GM04503 (cell line): ENCODE results near the gene HMGXB3.

ENCODE experiments used
- DNase-seq: peaks from one replicate; pipeline ENCODE4 v3.0.0-alpha.2; 2012; ENCODE audit warnings: low read depth

Gene HMGXB3

DNA sequence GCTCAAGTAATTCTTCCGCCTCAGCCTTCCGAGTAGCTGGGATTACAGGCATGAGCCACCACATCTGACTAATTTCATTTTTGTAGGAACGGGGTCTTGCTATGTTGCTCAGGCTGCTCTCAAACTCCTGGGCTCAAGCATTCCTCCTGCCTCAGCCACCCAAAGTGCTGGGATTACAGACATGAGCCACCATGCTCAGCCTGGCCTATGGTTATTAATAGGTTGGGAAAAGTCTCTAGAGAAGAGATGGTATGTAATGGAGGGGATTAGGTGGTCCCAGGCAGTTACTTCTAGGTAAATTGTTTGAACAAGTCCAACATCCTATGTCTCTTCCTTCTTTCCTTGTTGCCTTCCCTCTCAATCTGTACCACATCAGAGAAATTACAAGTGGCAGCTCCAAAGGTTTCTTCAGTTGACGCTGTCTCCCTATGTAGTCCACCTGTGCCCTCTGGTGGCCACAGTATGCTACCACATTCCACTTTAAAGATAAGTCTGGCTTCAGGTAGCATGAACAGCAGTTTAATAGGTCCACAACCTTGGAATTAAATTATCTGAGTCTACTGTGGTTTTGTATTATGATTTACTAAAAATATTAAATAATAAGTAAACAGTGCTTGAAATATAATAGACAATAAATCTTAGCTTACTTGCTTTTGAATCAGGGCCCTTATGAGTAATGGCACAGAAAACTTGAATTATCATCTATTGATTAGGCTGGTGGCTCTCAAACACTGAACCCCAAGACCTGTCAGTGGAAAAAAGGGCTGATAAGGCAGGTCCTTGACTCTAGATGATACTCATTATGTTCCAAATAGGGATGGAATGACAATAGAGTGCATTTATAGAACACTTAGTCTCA is 9.8 kb upstream of the HMGXB3 start:
- DNase-seq: no peak

DNA sequence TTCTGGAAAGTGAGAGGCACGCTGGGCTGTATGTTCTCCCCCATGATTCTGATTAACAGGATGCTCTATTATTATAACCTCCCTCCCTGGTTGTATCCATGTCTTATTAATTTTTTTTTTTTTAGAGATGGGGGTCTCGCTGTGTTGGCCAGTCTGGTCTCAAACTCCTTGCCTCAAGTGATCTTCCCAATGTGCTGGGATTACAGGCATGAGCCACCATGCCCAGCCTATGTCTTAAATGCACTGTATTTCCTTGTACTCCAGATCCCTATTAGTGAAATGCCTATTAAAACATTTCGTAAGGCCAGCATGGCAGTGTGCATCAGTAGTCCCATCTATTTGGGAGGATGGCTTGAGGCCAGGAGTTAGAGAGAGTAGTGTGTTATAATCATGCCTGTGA is 7.1 kb upstream of the HMGXB3 start:
- no peak for DNase-seq

DNA sequence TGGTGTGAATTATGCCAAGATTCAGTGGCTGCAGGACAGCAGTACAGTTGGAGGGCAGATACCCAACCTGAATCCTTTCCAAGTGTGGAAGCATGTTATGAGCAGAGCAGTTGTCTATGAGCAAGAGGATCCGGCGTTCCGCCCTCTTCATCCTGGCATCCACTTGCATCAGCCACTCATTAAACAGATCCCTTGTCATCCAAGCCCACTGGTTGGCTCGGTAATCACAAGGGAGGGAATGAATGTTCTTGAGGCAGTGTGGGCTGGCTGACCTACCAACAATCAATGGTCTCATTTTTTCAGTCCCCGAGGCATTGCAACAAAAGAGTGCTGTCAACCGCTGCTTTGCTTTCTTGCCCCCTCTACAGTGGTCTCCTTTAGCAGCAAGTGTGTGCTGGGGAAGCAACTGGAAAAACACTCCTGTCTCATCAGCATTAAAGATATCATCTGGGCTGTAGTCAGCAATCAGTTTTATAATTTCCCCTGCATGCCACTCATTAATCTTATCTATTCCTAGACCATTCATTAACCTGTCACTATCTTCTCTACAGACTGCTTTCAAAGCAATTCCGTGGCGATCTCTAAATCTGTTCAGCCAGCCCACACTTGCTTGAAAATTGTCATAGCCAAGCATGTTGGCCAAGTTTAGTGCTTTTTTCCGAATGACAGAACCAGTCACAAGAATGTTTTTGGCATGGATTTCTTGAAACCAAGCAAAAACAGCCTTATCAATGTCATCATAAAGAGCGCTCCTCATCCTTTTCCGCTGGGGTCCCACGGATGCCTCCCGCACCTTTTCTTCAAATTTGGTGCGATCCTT is 4.9 kb upstream of the HMGXB3 start:
- no peak for DNase-seq

DNA sequence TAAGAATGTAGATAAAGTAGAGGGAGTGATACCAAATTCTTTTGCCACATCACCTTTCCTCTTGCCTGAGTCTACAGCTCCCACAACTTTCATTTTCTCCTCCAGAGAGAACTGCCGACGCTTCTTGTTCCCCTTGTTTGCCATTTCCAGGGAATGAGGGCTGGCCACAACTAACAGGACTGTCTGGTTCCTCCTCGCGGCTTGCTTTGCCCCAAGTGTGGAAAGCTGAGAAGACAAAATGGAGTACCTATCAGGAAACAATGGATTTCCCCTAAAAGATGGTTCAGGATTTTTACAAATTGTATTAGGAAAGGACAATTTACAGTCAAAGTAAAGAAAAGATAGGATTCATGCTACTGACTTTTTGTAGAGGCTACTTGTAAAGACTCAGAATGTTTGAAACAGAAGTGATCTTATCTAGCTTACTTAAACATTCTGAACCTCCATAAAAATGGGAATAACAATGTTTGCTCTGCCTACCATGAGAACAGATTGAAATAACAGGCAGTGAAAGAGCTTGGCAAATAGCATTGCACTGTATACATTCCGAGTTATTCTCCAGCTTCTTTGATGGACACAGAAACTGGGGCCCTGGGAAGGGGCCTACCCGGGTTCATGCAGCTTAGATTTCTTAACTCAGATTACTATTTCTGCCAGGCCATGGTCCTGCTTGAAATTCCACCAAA is 4.2 kb upstream of the HMGXB3 start:
- no peak for DNase-seq

DNA sequence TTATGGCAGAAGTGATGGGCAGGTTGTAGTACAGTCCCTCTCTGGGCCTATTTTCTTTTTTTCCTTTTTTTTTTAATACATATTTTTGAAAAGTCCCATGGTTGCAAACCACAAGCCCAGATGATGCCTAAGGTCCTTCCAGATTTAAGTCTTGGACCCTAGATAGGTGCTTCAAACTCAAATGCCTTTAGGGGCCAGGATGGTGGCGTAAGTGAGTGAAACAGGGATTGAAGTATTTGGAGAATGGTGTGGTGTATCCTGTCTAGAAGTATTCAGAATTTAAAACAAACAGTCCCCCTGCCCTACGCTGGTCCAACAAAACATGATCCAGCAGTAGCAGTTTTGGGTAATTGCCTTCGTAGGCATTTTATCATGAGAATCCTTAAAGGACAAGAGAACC is 2.3 kb upstream of the HMGXB3 start:
- no peak for DNase-seq

DNA sequence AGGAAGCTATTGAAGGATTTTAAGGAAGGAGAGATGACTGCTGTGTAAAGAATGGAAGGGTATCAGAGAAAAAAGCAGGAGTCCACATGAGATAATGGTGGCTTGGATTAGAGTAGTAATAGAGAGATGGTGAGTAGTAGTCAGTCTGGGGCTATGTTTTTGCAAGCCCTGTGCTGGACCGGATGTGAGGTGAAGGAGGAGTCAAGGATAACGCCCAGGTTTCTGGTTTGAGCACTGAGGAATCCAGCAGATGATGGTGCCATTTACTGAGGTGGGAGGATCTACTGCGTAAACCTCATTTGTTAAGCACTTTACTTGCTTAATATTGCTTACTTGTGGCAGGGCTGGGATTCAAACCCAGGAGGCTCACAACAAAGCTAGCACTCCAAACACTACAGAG is 1.2 kb upstream of the HMGXB3 start:
- DNase-seq: no peak

DNA sequence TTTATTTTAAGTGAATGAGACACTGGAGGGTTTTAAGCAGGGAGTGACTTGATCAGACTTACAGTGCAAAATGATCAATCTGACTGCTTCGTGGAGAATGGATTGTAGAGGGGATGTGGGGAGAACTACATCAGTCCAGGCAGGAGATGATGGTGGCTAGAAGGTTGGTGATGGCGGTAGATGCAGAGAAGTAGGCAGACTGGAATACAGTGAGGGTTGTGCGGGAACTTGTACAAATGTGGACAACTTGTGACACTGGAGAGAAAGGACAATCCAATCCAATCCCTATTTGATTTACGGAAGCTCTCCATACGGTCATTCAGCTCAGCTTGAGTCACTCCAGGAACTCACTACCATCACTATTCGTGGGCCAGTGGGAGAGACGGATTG is 678 bp upstream of the HMGXB3 start:
- DNase-seq: no peak

DNA sequence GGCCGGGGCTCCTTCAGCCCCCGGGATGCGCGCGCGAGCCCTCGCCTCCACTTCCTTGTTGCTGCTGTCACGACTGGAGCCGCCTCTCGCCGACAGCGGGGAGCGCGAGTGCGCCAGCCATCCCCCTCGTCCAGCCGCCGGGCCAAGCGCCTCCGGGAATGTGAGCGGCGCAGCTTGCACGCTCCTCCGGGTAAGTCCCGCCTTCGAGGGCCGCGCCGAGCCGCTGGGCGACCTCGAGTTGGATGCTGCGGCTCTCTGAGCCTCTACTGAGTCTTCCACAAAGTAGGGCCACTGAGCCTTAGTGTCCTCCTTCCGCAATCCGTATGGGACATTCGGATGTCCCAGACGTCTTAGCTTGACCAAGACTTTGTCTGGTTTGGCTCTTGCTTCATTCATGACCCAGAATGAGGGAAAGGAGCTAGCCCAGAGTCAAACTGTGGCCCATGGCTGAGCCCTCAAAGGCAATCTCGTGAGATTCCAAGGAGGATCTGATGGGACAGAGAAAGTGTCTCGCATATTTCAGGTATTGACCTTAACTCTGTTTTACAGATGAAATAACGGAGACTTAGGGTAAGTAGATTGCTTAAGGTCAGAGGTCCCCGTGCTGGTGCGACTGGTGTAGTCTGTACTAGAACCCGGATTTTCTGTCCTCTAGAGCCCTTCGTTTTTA is 586 bp downstream of the HMGXB3 start:
- DNase-seq: no peak

DNA sequence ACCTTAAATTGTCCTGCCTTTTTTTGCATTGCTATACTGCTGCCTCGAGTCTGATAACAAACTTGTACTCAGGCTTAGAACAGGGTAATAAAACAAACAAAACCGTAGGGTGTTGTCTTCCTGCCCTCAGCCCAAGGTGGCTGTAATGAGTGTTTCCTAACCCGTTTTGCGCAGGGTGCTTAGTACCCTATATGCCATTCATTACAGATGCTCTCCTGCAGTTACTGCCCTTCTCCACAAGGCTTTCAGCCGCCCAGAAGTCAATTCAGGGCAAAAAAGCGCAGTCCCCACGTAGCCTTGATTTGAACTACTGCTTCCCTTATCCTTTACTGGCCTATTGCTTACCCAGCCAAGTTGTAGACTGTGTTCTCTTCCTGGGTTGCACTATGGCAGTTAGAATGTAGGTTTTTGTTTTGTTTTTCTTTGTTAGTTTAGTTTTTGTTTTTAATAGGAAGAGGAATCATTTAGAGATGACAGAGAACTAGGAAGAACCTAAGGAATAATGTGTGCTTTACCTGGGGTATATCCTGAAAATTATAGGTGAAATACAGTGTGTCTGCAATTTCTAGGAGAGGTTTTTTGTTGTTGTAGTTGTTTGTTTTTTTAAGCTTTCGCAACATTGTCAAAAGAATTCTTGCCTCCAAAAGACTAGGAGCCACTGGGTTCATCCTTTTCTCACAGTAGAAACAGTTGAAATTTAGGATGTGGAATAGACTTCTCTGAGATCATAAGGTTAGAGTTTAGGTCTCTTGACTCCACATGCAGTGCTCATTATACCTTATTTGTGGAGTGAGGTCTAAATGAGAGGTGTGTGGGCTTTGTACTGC is 1.3 kb downstream of the HMGXB3 start:
- peak; percentile 39 for DNase-seq

DNA sequence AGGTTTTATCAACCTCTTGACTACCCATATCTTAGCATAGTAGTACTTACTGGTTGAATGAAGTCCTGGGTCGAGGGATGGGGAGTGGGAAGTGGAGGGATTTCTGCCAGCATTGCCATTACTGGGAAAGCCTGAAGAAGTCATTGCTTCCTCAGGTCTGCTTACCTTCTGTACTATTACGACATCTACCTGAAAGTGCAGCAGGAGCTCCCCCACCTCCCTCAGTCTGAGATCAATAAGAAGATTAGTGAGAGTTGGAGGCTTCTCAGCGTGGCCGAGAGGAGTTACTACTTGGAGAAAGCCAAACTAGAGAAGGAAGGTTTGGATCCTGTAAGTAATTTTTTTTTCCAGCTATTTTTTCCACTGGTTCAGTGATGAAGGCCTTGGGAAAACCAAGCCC is 5.8 kb downstream of the HMGXB3 start:
- DNase-seq: no peak

DNA sequence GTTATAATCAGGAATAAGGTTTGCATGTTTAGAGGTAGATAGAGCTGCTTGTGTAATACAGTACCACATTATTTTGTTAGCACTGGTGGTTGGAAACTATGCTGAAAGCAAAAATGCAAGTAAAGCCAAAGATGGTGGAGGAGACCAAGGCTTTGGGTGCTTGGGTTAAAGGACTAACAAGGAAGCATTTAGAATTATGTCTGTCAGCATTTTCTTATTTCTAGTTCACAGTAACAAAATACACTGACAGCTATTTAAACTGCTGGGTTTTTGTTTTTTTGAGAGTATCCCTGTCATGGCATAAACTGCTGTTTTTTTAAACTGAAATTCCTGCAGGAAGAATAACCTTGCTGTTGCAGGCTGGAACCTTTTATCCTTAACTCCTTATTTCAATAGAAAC is 6.5 kb downstream of the HMGXB3 start:
- no peak for DNase-seq

DNA sequence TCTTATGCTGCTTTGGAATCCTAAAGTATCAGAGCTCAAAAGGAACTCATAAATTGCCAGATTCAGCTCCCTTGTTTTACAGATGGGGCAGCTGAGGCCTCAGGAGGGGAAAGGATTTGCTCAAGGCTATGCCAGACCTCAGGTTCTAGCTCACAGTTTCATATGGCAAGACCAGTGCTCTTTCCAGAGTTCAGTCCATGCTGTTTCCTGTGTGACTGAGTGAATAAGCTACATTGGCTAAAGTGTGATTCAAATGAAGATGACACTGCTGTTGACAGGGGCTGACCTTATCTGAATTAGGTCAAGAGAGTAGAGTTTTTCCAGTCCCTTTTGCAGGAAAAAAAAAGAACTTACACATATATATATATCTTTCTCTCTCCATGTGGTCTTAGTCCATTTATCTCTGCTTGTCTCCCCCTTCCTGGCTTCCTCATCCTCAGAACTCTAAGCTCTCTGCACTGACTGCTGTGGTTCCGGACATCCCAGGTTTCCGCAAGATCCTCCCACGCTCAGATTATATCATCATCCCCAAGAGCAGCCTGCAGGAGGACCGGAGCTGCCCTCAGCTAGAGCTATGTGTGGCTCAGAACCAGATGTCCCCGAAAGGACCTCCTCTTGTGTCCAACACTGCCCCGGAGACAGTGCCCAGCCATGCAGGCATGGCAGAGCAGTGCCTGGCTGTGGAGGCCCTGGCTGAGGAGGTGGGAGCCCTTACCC is 9.3 kb downstream of the HMGXB3 start:
- no peak for DNase-seq

DNA sequence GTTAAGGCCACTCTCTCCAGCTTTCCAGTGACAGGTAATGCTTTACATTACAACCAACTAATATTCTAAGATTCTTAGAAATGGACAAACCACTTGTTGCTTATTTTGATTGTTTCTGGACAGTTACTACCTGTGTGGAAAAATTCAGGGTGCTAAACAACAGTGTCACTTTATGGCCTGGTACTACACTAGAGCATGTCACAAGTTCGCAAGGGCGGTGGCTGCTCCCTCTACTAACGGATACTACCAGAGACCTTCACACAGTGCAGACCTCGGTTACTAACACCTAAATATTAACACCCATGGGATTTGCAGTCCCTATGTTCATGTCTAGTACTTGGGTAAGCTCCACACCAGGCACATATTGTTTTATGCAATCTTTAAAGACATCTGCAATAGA is 13.4 kb downstream of the HMGXB3 start:
- DNase-seq: no peak

DNA sequence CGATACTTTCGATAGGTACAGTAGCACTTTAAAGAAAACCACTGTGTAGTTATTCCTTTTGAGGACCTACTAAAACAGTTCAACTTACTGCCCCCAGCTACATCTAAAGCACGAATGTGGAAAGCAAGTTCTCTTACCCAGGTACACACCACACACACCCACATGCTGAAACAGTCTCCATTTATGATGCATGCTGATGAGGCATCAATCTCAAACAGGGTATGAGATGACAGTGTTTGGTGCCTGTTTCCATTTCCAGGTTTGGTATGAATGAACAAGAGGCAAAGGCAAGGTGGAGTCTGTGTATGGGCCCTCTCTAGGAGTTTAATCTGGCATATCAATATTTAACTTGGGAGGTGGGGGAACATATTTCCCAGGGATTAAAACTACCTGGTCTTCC is 13.9 kb downstream of the HMGXB3 start:
- no peak for DNase-seq

DNA sequence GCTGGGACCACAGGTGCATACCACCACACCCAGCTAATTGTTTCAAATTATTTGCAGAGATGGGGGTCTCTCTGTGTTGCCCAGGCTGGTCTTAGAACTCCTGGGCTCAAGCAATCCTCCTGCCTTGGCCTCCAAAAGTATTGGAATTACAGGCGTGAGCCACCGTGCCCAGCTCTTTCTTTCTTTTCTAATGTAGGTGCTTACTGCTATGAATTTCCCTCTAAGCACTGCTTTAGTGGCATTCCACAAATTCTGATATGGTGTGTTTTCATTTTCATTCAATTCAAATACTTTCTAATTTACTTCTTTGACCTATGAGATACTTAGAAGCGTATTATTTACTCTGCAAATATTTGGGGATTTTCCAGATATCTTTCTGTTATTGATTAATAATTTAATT is 14.9 kb downstream of the HMGXB3 start:
- DNase-seq: no peak

DNA sequence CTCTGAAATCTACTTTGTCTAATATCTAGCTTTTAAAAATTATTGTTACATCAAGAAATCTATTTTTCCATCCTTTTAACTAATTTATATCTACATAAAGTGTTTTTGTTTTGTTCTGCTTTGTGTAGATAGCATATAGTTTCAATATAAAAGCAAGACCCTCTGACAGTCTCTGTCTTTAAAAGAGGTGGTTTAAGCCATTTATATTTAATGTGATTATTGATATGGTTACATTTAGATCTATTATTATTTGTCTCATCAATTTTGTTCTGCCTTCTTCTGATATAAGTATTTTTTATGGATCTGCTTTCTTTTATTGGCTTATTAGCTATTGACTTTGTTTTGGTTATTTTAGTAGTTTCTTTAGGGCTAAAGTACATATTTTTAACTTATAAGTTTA is 16.0 kb downstream of the HMGXB3 start:
- DNase-seq: no peak

DNA sequence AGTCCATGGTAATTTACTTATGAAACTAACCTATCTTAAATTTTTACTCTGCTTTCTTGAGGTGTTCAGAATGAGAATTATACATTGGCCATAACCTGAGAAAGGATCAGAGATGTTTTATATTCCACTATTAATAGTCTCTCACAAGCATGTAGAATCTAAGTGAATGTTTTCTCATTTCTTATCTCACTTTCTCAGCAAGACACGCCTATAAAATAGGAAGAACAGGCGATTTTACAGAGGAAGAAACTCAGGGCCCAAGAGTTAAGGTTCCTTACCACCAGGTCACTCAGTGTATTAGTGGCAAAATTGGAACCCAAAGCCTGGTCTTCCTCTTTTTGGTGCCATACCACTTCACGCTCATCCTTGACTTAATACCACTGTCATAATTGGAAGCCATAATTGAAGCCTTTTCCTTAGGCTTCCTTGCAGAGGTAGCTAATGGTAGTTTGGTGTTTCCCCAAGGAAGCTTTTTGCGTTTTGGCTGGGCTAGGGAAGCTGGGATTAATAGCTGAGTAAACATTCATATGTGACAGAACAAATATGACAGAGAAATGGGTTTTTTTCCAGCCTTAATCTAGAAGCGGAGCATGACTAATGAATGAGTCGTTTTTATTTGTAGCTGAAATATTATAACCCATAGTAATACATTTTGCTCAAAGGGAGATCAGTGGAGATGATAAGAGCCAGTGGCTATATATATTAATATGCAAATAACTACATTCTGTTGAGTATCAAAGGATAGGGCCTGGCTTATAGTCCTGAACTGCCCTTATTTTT is 16.9 kb downstream of the HMGXB3 start:
- no peak for DNase-seq

DNA sequence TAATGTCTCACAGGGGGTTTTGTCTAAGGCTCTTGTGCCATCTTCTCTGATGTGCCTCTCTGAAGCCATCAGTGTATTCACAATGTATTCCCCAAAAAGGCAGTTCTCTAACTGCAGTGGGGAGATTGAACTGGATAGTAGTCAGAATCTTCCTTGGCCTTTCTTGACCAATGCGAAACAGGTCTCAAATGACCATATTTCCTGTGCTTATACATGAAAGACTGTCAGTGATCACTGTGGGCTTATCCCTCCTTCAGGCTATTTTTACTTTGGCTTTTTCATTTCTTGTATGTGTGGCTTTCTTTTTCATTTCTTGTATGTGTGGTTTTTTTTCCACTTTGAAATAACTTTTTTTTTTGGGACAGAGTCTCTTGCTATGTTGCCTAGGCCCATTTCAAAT is 19.7 kb downstream of the HMGXB3 start:
- DNase-seq: no peak

DNA sequence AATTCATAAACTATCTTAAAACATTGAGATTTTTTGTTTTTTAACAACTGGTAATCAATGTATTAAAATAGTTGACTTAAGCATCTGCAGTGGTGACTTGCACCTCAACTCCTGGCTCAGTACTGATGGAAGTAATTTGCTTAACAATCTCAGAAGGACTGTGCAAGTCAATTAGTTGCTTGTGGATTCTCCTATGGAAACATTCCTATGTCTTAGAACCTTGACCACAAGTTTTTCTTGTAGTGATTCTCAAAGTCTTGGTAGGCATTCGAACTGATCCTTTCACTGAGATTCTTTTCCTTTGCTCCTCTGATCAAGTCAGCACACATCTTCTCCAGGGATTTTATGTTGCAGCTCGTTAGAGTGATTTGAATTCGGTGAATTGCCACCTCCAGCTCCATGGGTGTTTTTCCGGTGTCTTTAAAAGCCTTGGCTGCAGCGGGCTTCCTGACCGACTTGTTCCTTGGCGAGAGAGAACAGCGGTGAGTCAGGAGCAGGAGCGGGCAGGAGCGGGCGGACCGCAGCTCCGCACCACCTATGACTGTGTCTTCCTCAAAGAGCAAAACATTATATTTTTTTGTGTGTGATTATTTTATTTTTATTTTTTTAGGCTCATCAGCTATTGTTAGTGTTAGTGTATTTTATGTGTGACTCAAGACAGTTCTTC is 21.1 kb downstream of the HMGXB3 start:
- no peak for DNase-seq
